Bone marrow (tissue), 2 donors: ENCODE data around the gene STRA8.
A peak's percentile ranks its signal among the peaks of the same experiment; 100 is the strongest.

Experiments used
- DNase-seq, 2 donors: peaks; one replicate each; lab custom pipeline; 2025; lab: John Stamatoyannopoulos, UW

STRA8 gene

DNA sequence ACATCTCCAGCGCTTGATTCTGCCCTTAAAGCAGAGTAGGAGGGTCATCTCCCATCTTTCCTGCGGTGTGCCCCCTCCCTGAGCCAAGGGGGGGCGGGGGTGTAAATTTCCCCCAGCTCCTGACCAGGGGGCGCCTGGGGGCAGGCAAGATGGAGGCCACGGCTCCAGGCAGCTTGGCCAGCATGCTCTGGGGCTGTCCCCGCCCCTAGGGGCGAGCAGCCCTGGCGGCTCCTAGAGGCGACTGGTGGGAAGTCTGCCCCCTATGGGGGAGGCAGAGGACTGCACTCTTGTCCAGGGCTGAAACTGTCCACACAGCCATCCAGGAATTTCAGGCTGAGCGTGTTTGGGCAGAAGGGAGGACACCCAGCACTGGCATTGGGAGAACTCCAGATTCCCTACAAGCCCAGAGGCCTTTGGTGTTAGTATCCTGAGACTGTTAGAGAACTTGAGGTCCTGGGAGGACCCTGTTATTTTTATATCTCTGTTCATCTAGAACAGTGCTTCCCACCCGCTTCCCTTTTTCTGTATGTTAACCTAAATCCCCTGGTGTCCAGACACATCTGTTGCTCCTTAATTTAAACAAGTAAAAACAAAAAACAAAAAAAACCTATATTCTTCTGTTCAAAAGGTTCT is 4.6 kb downstream of the STRA8 start:
- no peak for DNase-seq

GRCh38 chr7:135239263-135239662 is 5.6 kb downstream of the STRA8 start:
- DNase-seq = no peak

GRCh38 chr7:135240441-135240840 is 6.8 kb downstream of the STRA8 start:
- no peak for DNase-seq

- DNase-seq = no peak
These were observed 8.6 kb downstream of the STRA8 start for GRCh38 chr7:135242096-135242684.

GRCh38 chr7:135245226-135246190 is 11.9 kb downstream of the STRA8 start:
- DNase-seq = no peak

DNA sequence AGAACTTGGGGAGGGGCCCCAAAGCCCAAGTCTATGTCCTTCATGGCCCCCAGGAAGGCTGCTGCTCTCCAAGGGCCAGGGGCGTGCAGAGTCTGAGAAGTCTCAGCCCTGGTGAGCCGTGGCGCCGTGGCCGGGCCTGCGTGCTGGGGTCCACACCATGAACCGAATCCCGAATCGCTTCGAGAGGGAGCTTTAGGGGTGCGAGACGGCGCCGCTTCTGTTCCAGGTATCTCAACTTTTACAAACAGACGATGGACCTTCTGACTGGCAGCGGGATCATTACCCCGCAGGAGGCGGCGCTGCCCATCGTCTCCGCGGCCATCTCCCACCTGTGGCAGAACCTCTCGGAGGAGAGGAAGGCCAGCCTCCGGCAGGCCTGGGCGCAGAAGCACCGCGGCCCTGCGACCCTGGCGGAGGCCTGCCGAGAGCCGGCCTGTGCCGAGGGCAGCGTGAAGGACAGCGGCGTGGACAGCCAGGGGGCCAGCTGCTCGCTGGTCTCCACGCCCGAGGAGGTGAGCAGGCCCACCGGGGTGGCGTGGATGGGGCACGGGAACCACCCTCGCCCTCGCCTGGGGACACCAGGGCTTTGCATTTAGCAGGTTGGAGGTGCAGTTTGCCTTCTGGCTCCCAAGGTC is 12.7 kb downstream of the STRA8 start:
- no peak for DNase-seq

DNA sequence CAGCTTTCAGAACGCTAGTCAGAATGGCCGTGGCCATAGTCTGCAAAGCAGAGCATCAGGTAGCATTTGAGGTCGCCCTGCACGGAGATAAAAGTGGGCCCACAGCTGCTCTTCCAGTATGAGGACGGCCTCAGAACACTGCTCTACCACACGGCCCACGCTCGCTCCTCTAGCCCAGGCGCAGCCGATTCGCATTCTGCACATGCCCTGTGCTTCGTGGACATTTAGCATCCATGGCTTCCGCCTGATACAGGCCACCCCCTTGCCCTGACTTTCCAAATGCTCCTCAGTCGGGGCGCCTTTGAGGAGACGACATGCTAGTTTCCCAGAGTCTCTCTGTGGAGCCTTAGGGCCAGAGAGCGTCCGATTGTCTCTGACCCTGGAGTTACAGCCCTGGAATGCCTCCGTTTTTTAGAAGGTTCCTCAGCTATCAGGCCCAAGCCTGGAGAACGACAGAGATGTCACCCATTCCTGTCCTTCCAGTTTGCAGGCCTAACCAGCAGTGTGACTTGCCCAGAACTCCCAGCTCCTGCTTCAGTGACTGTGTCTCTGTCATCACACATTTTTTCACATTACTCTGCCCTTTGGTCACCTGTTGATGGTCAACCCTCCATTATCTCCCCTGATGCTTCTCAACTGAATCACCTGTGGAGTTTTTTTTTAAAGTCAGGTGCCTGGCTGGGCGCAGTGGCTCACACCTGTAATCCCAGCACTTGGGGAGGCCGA is 14.3 kb downstream of the STRA8 start:
- DNase-seq = no peak

DNA sequence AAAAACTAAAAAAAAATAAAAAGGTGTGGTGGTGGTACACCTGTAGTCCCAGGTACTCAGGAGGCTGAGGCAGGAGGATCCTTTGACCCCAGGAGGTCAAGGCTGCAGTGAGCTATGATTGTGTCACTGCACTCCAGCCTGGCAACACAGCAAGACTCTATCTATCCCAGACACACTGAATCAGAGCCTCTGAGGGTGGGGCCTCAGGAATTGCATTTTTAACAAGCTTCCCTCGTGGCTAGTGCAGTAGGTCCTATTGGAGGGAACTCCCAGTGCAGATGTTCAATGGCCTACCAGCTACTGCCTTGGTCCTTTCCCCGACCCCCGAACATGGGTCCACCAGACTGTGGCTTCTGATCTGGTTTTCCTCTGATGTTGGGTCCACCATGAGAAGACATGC is 14.9 kb downstream of the STRA8 start:
- no peak for DNase-seq

- peak in 1 of 2 donors; percentile 35 for DNase-seq
These were observed 18.1 kb downstream of the STRA8 start for GRCh38 chr7:135251496-135252391.

GRCh38 chr7:135253851-135254771 is 20.5 kb downstream of the STRA8 start:
- peak; percentile 28 to 63 for DNase-seq

- no peak for DNase-seq
These were observed 24.2 kb downstream of the STRA8 start for GRCh38 chr7:135257790-135258189.

DNA sequence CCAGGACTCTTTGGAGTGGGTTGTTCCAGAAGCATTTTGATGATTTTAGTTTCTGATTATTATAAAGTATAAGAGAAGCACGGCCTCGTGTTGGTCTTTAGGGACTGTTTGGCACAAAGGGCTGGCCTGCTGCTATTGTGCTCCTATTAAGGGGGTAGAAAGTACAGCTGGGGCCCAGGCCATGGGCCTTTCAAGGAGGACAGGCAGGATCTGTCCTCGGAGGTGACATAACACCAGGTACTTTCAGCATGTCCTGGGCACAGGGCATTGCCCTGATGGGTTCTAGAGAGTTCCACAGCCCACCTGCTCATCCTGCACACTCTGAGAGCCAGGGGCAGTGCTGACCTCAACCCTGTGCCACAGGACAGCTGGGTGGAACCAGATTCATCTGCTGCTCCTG is 24.9 kb downstream of the STRA8 start:
- DNase-seq = no peak

DNA sequence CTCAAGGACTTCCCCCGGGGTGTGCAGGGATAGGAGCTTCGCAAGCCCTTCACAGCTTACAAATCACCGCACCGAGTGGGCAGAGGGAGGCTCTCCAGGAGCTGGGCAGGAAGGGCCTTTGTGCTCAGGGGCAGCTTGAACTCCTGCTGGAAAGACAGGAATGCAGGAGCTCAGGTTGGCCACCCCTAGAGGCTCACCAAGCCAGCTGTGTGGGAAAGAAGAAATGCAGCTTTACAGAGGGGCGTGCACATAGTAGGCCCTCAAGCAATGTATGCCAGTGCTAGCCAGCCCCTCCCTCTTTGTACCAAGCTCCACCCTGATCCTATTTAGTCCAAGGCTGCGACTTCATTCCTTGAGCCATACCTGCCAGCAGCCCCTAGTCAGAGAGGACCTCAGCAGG is 26.1 kb downstream of the STRA8 start:
- no peak for DNase-seq

DNA sequence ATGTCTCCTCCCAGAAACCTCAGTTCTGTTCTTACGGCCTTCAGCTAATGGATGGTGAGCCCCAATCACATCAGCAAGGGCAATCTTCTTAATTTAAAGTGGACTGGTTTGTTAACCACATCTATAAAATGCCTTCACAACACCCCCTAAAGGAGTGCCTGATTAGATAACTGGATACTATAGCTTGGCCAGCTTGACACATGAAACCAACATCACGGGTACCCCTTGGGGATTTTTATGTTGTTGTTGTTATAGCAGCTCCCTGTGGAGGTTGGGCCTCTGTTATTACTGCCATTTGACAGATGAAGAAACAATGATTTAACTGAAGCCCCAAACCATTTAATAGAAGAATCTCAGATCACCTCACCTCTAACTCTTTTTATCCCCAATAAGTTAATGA is 26.8 kb downstream of the STRA8 start:
- DNase-seq = no peak

DNA sequence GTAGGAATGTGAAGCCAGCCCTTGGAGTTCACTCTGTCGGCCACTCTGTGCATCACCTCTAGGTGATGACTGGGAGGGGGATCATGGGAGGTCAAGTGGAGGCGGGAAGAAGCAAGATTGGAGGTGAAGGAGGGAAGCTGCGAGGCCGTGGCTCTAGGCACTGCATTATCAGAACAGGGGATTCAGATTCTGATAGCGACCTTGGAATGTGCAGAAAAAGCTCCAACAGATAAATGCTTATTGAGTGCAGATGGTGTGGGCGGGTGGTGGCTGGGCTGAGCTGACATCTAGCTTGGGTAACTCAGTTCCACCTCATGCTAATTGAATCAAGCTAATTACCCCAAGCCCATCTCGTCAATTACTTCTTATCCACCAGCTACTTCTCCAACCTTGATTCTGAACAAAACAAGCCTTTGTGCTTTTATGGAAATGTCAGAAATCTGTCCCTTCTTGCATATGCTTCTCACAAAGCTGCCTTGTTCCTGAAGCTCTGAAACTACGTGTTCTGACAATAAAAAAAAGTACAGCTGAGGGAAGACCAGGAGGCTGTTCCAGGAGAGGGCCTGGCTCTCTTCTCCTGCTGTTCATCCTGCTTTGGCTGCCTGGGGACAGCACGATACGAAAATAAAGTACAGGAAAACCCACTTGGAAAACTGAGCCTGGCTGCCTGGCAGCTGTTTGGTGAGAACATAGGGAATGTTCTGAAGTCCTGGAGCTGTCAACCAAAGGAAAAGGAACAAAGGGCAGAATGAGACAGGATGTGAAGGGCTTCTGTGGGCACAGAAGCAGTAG is 27.5 kb downstream of the STRA8 start:
- DNase-seq = no peak

- DNase-seq = no peak
These were observed 29.1 kb downstream of the STRA8 start for GRCh38 chr7:135262623-135263320.

DNA sequence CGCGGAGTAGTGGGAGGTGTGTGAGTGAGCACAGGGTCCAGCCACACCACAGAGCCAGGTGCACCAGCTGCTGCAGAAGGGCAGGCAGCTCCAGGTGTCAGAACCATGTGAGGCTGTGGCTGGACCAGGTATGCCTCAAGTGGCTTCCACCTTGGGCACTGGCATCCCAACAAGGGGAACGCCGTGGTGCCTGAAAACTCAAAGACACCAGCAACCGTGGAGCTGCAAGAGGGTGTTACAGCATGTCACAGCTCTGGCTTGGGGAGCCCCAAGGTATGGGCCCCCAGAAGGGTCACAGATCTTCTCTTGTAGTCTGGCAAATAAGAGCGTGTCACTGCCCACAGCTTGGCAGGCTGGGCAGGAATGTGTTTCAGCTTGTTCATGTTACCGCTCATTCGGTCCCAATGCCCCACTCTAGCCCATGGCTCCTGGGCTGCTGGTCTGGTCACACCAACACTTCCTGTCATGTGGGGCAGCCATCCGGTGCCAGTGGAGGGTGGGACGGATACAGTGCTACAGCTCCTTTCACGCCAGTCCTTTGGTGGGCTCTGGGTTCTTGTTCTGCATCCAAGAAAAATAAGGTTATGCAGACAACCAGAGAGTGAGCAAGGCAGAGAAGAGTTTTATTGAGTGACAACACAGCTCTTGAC is 29.8 kb downstream of the STRA8 start:
- DNase-seq = no peak

DNA sequence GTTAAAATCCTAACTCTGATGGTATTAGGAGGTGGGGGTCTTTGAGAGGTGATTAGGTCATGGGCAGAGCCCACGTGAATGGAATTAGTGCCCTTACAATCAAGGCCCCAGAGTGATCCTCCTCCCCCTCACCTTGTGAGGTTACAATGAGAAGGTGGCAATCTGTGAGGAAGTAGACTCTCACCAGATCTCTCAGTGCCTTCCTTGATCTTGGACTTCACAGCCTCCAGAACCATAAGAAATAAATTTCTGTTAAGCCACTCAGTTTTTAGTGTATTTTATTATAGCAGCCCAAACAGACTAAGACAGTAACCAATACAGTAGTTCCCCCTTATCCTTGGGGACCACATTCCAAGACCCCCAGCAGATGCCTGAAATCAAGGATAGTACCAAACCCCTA is 32.0 kb downstream of the STRA8 start:
- no peak for DNase-seq
